GM10266 (cell line): ENCODE results near the gene PWWP2B.

Source experiments
- DNase-seq: peaks from one replicate; pipeline ENCODE4 v3.0.0; 2012; ENCODE audit errors: extremely low spot score
- CTCF ChIP-seq: IDR thresholded peaks from 2 replicates; pipeline ENCODE4 v1.5.1; 2012; ENCODE audit warnings: mild to moderate bottlenecking, low read depth; ENCODE audit not compliant: control insufficient read depth, insufficient read depth; ENCODE audit errors: missing control alignments

PWWP2B gene

GRCh38 chr10:132357286-132358058 is 39.5 kb upstream of the PWWP2B start:
- no peak for TF ChIP-seq CTCF
- DNase-seq: no peak

- no peak for DNase-seq
- TF ChIP-seq CTCF: peak; percentile 11
Measured at GRCh38 chr10:132359305-132360040, 37.5 kb upstream of the PWWP2B start.

- DNase-seq: no peak
- TF ChIP-seq CTCF: peak; percentile 53
Measured at GRCh38 chr10:132360766-132361447, 36.1 kb upstream of the PWWP2B start.

GRCh38 chr10:132361581-132362101 is 35.4 kb upstream of the PWWP2B start:
- TF ChIP-seq CTCF: no peak
- DNase-seq: no peak

- TF ChIP-seq CTCF: no peak
Measured at GRCh38 chr10:132362151-132362611, 34.8 kb upstream of the PWWP2B start.

GRCh38 chr10:132363376-132363775 is 33.6 kb upstream of the PWWP2B start:
- no peak for TF ChIP-seq CTCF
- no peak for DNase-seq

More at GRCh38 chr10:132362151-132362611, 34.8 kb upstream of the PWWP2B start:
- DNase-seq: no peak
